RWPE2 (cell line): Measurements from ENCODE around the gene SH3BP4.

Experiments
- ATAC-seq: fragments of 200-7000 bp; cut with Tn5 transposase; 3 replicates; pipeline ENCODE4 v1.9.1; 2021; ENCODE audit warnings: low read depth
- DNase-seq: peaks from one replicate; pipeline ENCODE4 v3.0.0-alpha.2; 2020; ENCODE audit warnings: low spot score
- H3K27ac ChIP-seq: fragments of 450-650 bp; 2 replicates; pipeline ENCODE4 v1.5.1; 2017; ENCODE audit warnings: mild to moderate bottlenecking; ENCODE audit not compliant: poor library complexity, severe bottlenecking
- H3K27me3 ChIP-seq: fragments of 250-450 bp; sonication (Bioruptor Pico); 2 replicates; pipeline ENCODE4 v1.5.1; 2021; ENCODE audit warnings: mild to moderate bottlenecking, moderate library complexity; ENCODE audit not compliant: insufficient read depth, poor library complexity, severe bottlenecking
- H3K36me3 ChIP-seq: fragments of 250-450 bp; sonication (Bioruptor Pico); 2 replicates; pipeline ENCODE4 v1.5.1; 2020; ENCODE audit warnings: low read depth, mild to moderate bottlenecking, moderate library complexity
- H3K4me1 ChIP-seq: fragments of 250-450 bp; sonication (Bioruptor Pico); 2 replicates; pipeline ENCODE4 v1.5.1; 2021; ENCODE audit warnings: mild to moderate bottlenecking, moderate library complexity; ENCODE audit not compliant: insufficient read depth, poor library complexity, severe bottlenecking
- H3K4me3 ChIP-seq: fragments of 250-450 bp; sonication (Bioruptor Pico); 2 replicates; pipeline ENCODE4 v1.5.1; 2021; ENCODE audit warnings: mild to moderate bottlenecking, moderate library complexity; ENCODE audit not compliant: severe bottlenecking
- H3K9me3 ChIP-seq: fragments of 250-450 bp; sonication (Bioruptor Pico); 2 replicates; pipeline ENCODE4 v1.5.1; 2021; ENCODE audit warnings: mild to moderate bottlenecking, moderate library complexity; ENCODE audit not compliant: severe bottlenecking
- TF ChIP-seq, protein P1 (sequence below): fragments of 450-650 bp; IDR thresholded peaks from one replicate; pipeline ENCODE4 v1.5.1; 2017; ENCODE audit warnings: mild to moderate bottlenecking, moderate library complexity; ENCODE audit not compliant: poor library complexity, severe bottlenecking

Gene SH3BP4

DNA sequence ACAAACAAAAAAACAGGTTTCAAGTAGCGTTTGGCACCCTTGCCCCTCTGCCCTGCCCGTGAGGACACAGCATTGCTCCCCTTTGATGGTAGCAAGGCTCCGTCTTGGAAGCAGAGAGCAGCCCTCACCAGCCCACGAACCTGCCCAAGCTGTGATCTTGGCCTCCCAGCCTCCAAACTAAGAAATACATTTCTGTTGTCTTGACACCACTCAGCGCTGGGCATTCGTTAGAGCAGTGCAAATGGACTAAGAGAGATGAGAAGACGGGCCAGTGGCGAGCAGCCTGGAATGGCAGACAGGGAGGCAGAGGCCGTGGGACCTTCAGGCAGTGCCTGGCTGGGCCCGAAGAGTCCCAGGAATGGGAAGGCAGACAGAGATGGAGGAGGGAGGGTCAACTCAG lies 109.8 kb downstream of the SH3BP4 start:
- no peak for DNase-seq
- H3K27me3 ChIP-seq = no peaks in the 10 kb centered on the region
- H3K9me3 ChIP-seq = no peaks in the 10 kb centered on the region
- no peak for ATAC-seq
- H3K27ac ChIP-seq = no peak overlapping the region
- no peak overlapping the region for H3K4me3 ChIP-seq
- TF ChIP-seq, protein P1, sequence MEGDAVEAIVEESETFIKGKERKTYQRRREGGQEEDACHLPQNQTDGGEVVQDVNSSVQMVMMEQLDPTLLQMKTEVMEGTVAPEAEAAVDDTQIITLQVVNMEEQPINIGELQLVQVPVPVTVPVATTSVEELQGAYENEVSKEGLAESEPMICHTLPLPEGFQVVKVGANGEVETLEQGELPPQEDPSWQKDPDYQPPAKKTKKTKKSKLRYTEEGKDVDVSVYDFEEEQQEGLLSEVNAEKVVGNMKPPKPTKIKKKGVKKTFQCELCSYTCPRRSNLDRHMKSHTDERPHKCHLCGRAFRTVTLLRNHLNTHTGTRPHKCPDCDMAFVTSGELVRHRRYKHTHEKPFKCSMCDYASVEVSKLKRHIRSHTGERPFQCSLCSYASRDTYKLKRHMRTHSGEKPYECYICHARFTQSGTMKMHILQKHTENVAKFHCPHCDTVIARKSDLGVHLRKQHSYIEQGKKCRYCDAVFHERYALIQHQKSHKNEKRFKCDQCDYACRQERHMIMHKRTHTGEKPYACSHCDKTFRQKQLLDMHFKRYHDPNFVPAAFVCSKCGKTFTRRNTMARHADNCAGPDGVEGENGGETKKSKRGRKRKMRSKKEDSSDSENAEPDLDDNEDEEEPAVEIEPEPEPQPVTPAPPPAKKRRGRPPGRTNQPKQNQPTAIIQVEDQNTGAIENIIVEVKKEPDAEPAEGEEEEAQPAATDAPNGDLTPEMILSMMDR = no peak
- H3K4me1 ChIP-seq = no peaks in the 10 kb centered on the region
- 0 out of 2 replicates have a peak, but pooled peaks cover 2% of the 10 kb centered on the region for H3K36me3 ChIP-seq

DNA sequence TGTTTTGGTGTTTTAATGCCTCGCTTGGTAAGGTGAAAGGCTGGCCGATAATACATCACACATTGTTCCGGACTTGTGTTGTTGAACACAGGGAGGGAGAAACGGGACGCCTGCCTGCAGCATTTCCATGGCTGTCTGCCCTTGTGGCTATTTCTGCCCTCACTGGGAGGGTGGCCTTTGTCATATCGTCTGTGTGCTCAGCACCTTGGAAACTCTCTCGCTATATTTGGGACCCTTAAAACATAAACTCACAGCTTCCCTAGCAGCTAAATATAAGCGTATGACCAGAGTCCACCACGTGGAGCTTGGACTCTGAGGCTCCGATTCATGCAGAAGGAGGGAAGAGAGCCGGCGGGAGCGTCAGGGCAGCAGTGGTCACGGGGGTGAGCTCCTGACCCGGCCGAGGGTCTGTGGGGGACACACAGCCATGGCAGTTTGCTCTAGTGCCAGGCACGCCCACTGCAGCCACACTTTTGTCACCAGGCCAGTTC lies 111.7 kb downstream of the SH3BP4 start:
- Histone ChIP-seq H3K27ac (no peak overlapping the region), H3K27me3 (no peaks in the 10 kb centered on the region), H3K9me3 (no peaks in the 10 kb centered on the region), H3K4me1 (no peaks in the 10 kb centered on the region), H3K4me3 (no peak overlapping the region), H3K36me3 (no peaks in the 10 kb centered on the region)
- DNase-seq (no peak), ATAC-seq (no peak)
- TF ChIP-seq, protein P1 = no peak

DNA sequence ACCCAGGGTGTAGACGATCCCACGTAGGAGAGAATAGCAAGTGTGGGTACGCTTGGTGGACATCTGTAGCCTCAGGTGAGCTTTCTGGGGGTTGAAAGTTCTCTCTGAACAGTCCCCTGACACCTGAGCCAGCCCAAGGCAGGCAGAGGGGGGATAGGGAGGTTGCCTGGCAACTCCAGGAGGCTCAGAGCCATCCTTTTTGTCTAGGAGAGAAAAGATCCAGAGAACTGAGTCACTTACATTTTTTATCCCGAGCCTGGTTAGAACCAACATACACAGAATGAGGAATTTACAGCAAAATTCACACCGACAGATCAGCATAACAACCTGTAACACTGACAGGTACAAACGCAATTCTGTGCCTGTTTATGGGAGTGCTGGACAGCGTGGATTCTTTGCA lies 113.2 kb downstream of the SH3BP4 start:
- Histone ChIP-seq H3K27ac (no peak overlapping the region), H3K4me3 (no peak overlapping the region), H3K4me1 (peaks cover 2% of the 10 kb centered on the region), H3K36me3 (no peaks in the 10 kb centered on the region), H3K27me3 (no peaks in the 10 kb centered on the region), H3K9me3 (no peaks in the 10 kb centered on the region)
- DNase-seq = no peak
- TF ChIP-seq, protein P1 = no peak
- no peak; the same call in 2 of the 3 replicates for ATAC-seq

DNA sequence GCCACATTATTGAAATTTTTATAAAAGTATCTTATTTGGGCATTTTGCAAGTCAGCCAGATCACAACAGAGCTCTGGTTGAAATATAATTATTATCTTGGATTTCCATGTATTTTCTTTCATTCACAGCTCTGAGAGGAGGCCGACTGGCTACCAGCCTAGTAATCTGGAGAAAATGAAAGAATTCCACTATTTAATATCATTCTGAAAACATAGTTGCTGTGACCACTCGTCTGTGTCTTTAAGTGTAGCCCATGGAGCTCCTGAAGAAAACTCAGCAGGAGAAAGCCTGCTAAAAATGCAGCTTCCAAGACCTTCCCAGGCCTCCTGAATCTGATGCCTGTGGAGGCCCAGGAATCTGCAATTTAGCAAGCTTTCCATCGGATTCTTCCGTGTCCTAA lies 114.7 kb downstream of the SH3BP4 start:
- no peaks in the 10 kb centered on the region for H3K9me3 ChIP-seq
- H3K4me1 ChIP-seq = peaks cover 9% of the 10 kb centered on the region
- H3K27ac ChIP-seq = no peak overlapping the region
- H3K27me3 ChIP-seq = no peaks in the 10 kb centered on the region
- DNase-seq (no peak), ATAC-seq (no peak)
- H3K36me3 ChIP-seq = no peaks in the 10 kb centered on the region
- TF ChIP-seq, protein P1 = no peak
- no peak overlapping the region for H3K4me3 ChIP-seq

DNA sequence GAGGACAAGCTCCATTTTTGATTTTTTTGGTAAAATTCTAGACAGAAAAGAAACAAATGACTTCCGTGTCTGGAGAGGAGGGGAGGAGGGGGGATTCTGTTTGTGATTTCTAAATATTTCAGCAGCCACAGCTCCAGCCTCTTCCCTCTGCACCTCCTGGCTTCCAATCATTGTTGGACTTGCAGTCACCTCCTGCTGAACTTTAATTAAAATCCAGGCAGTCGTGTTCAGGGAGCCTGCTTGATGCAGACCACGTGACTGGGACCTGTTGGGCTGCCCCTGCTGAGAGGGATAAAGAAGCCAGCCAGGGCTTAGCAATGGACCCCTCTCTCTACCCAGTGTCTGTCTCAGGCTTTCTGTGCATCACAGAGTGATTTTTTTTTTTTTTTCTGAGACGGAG lies 115.1 kb downstream of the SH3BP4 start:
- no peak overlapping the region for H3K4me3 ChIP-seq
- no peak for ATAC-seq
- no peak for DNase-seq
- no peak overlapping the region for H3K27ac ChIP-seq
- H3K4me1 ChIP-seq = peaks cover 9% of the 10 kb centered on the region
- H3K27me3 ChIP-seq = no peaks in the 10 kb centered on the region
- TF ChIP-seq, protein P1 = no peak
- no peaks in the 10 kb centered on the region for H3K9me3 ChIP-seq
- no peaks in the 10 kb centered on the region for H3K36me3 ChIP-seq
